ENCODE measurements around the gene KSR1.

- TF ChIP-seq, protein P1, sequence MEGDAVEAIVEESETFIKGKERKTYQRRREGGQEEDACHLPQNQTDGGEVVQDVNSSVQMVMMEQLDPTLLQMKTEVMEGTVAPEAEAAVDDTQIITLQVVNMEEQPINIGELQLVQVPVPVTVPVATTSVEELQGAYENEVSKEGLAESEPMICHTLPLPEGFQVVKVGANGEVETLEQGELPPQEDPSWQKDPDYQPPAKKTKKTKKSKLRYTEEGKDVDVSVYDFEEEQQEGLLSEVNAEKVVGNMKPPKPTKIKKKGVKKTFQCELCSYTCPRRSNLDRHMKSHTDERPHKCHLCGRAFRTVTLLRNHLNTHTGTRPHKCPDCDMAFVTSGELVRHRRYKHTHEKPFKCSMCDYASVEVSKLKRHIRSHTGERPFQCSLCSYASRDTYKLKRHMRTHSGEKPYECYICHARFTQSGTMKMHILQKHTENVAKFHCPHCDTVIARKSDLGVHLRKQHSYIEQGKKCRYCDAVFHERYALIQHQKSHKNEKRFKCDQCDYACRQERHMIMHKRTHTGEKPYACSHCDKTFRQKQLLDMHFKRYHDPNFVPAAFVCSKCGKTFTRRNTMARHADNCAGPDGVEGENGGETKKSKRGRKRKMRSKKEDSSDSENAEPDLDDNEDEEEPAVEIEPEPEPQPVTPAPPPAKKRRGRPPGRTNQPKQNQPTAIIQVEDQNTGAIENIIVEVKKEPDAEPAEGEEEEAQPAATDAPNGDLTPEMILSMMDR (IDR thresholded peaks at IDR 0.05) = no peak
- no peak for TF ChIP-seq POLR2A (IDR thresholded peaks at IDR 0.05)
- no peak for TF ChIP-seq POLR2AphosphoS5 (IDR thresholded peaks at IDR 0.05; ENCODE audit: insufficient read depth in 1 of 2, low read depth in 1 of 2)
These were observed 1.7 kb downstream of the KSR1 start for GRCh38 chr17:27457731-27458523.

All from vagina (tissue), 2 donors.